ENCODE measurements around the gene TFB2M. TPM values are rescaled to one million over a fixed set of nuclear protein-coding genes. Genes with fewer than 3 reads are reported as not detected.

TFB2M gene
- total RNA-seq, 2 experiments from 2014 or later, result 15.0 to 17.5 TPM

DNA sequence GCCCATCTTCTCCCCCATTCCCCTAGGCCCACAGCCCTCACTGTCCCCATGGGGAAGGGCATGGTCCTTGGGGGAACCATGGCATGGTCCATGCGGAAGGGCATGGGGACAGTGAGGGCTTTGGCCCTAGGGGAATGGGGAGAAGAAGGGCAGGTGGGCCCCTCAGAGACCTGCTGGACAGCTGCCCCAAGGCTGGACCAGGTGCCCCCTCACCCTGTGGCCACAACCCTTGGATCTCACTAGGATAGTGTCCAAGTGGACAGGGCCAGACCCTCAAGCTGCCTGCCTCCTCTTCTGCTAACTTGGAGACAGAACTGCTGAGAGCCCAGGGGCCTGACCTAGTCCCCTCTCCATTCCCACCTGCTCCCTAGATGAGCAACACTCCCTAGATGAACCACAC lies 46.5 kb downstream of the TFB2M start:
- H3K9me3 ChIP-seq (ENCODE audit: low read length), result peaks cover 17% of the 10 kb centered on the region; the same call in 1 of the 2 replicates
- intact Hi-C loops (cut with micrococcal nuclease; ENCODE audit: unreplicated experiment), result no loop called here
- TF ChIP-seq, protein P1, sequence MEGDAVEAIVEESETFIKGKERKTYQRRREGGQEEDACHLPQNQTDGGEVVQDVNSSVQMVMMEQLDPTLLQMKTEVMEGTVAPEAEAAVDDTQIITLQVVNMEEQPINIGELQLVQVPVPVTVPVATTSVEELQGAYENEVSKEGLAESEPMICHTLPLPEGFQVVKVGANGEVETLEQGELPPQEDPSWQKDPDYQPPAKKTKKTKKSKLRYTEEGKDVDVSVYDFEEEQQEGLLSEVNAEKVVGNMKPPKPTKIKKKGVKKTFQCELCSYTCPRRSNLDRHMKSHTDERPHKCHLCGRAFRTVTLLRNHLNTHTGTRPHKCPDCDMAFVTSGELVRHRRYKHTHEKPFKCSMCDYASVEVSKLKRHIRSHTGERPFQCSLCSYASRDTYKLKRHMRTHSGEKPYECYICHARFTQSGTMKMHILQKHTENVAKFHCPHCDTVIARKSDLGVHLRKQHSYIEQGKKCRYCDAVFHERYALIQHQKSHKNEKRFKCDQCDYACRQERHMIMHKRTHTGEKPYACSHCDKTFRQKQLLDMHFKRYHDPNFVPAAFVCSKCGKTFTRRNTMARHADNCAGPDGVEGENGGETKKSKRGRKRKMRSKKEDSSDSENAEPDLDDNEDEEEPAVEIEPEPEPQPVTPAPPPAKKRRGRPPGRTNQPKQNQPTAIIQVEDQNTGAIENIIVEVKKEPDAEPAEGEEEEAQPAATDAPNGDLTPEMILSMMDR (conservative IDR thresholded peaks at IDR 0.05; ENCODE audit: low read length), result no peak
- TF ChIP-seq EZH2phosphoT487 (IDR thresholded peaks at IDR 0.05; ENCODE audit: borderline replicate concordance, low read depth, low read length), result no peak
- no peaks in the 10 kb centered on the region for H3K9me2 ChIP-seq (ENCODE audit: insufficient read depth, low read length)
- H3K36me3 ChIP-seq (ENCODE audit: insufficient read depth, low read length), result no peaks in the 10 kb centered on the region
- H3K4me2 ChIP-seq (ENCODE audit: low read length), result no peak overlapping the region
- no peaks in the 10 kb centered on the region for H3K79me2 ChIP-seq (ENCODE audit: insufficient read depth, low read depth, low read length)
- POLR2A ChIA-PET, result no interaction called here
- no peak for DNase-seq (ENCODE audit: low spot score)
- no peaks in the 10 kb centered on the region for H3K4me1 ChIP-seq (ENCODE audit: insufficient read depth, low read length, poor library complexity, severe bottlenecking)
- no TSS peak for BruUV-seq (replicated peaks)
- no peak overlapping the region for H3K27ac ChIP-seq (ENCODE audit: low read depth, low read length, poor library complexity, severe bottlenecking)
- H3K4me3 ChIP-seq (ENCODE audit: low read depth, low read length, poor library complexity, severe bottlenecking), result no peak overlapping the region
- no peak overlapping the region for H2AFZ ChIP-seq (ENCODE audit: low read length)
- no peaks in the 10 kb centered on the region for H4K20me1 ChIP-seq (ENCODE audit: insufficient read depth, low read length)
- CTCF ChIA-PET (ENCODE audit: unreplicated experiment), result no interaction called here

DNA sequence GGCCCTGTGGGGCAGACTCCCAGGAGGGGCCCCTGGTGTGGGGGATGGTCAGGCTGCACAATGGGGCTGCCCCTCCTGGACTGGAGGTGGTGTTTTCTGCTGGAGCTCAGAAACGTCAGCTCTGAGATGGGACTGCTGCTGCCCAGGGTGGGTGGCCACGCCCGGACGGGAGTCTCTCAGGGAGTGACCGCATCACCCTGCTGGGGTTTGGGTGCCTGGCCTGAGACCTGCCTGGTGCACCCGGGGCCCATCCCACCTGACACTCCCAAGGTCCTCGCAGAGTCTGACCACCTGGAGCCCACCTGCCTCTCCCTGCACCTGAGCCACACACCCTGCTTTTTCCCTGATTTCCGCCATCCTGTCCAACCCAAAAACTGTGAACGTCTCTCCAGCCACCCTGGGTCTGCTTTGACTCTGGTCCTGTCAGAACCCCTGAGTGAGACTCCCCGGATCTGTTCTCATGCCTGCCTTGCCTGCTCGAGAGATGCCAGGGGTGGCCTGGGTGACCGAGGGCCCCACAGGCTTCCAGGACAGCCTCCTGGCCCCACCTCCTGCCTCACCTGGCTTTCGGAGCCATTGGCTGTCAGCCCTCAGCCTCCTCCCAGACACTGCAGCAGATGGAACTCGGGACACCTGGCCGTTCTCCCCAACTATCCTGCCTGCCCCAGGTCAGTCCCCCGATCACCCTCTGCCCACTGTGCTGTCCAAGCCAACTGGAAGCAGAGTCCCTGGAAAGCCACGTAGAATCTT lies 47.4 kb downstream of the TFB2M start:
- ChIA-PET POLR2A (no interaction called here), CTCF (ENCODE audit: unreplicated experiment) (no interaction called here)
- DNase-seq (ENCODE audit: low spot score), result no peak
- Histone ChIP-seq H3K27ac (ENCODE audit: low read depth, low read length, poor library complexity, severe bottlenecking) (no peak overlapping the region), H3K79me2 (ENCODE audit: insufficient read depth, low read depth, low read length) (no peaks in the 10 kb centered on the region), H3K4me2 (ENCODE audit: low read length) (no peak overlapping the region), H3K4me3 (ENCODE audit: low read depth, low read length, poor library complexity, severe bottlenecking) (no peak overlapping the region), H3K9me3 (ENCODE audit: low read length) (peaks cover 17% of the 10 kb centered on the region; the same call in 1 of the 2 replicates), H3K4me1 (ENCODE audit: insufficient read depth, low read length, poor library complexity, severe bottlenecking) (no peaks in the 10 kb centered on the region), H3K9me2 (ENCODE audit: insufficient read depth, low read length) (no peaks in the 10 kb centered on the region), H4K20me1 (ENCODE audit: insufficient read depth, low read length) (no peaks in the 10 kb centered on the region), H3K36me3 (ENCODE audit: insufficient read depth, low read length) (no peaks in the 10 kb centered on the region), H2AFZ (ENCODE audit: low read length) (no peak overlapping the region)
- TF ChIP-seq, protein P1 (conservative IDR thresholded peaks at IDR 0.05; ENCODE audit: low read length), result no peak
- no peak for TF ChIP-seq EZH2phosphoT487 (IDR thresholded peaks at IDR 0.05; ENCODE audit: borderline replicate concordance, low read depth, low read length)
- intact Hi-C loops (cut with micrococcal nuclease; ENCODE audit: unreplicated experiment), result no loop called here
- no TSS peak for BruUV-seq (replicated peaks)

DNA sequence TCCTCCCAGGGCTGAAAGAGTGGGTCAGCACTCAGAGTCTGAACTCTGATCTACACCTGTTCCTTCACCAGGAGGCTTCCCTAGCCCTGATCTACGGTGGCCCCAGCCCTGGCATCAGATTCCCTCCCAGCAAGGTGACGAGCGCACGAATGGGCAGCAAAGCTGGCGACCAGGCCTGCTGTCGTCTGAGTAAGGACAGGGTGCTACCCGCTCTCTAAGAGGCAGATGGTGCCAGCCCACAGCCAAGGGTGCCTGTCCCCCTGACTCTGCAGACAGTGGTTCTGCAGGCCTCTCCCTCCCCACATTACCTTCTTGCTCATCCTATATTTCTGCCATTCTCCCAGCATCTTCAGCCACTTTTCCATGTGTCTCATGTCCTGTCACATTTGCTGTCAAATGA lies 48.7 kb downstream of the TFB2M start:
- Histone ChIP-seq H2AFZ (ENCODE audit: low read length) (no peak overlapping the region), H3K4me3 (ENCODE audit: low read depth, low read length, poor library complexity, severe bottlenecking) (no peak overlapping the region), H3K9me2 (ENCODE audit: insufficient read depth, low read length) (no peaks in the 10 kb centered on the region), H3K9me3 (ENCODE audit: low read length) (peaks cover 17% of the 10 kb centered on the region; the same call in 1 of the 2 replicates), H3K27ac (ENCODE audit: low read depth, low read length, poor library complexity, severe bottlenecking) (no peak overlapping the region), H3K4me1 (ENCODE audit: insufficient read depth, low read length, poor library complexity, severe bottlenecking) (no peaks in the 10 kb centered on the region), H4K20me1 (ENCODE audit: insufficient read depth, low read length) (no peaks in the 10 kb centered on the region), H3K4me2 (ENCODE audit: low read length) (no peak overlapping the region), H3K79me2 (ENCODE audit: insufficient read depth, low read depth, low read length) (no peaks in the 10 kb centered on the region), H3K36me3 (ENCODE audit: insufficient read depth, low read length) (no peaks in the 10 kb centered on the region)
- TF ChIP-seq, protein P1 (conservative IDR thresholded peaks at IDR 0.05; ENCODE audit: low read length), result no peak
- TF ChIP-seq EZH2phosphoT487 (IDR thresholded peaks at IDR 0.05; ENCODE audit: borderline replicate concordance, low read depth, low read length), result no peak
- BruUV-seq (replicated peaks), result no TSS peak
- no peak for DNase-seq (ENCODE audit: low spot score)
- ChIA-PET CTCF (ENCODE audit: unreplicated experiment) (no interaction called here), POLR2A (no interaction called here)
- intact Hi-C loops (cut with micrococcal nuclease; ENCODE audit: unreplicated experiment), result no loop called here

Data from OCI-LY7 (cell line).